Kidney glomerular epithelial cell (primary cell): ENCODE measurements around the gene CYP2W1.
"Not testable (repeated sequence)": the region's sequence is repeated elsewhere in the genome, so short reads cannot be mapped to it uniquely, and the experiment has no call there.

ENCODE experiments used
- DNase-seq: peaks from one replicate; lab custom pipeline; 2025; lab: John Stamatoyannopoulos, UW

Gene CYP2W1

GRCh38 chr7:983004-983615, at the start of gene CYP2W1:
Gene CYP2W1, plus strand, starts transcription at chr7:983181. Its CDS starts 31 bp downstream, at chr7:983212.
- no peak for DNase-seq

GRCh38 chr7:934469-935163, 48.4 kb upstream of the CYP2W1 start:
- no peak for DNase-seq

- DNase-seq: no peak
Measured at GRCh38 chr7:935164-935873, 47.7 kb upstream of the CYP2W1 start.

- no peak for DNase-seq
Measured at GRCh38 chr7:935874-936385, 47.1 kb upstream of the CYP2W1 start.

- DNase-seq: no peak
Measured at GRCh38 chr7:936386-937054, 46.5 kb upstream of the CYP2W1 start.

- DNase-seq: no peak
Measured at GRCh38 chr7:937856-938484, 45.0 kb upstream of the CYP2W1 start.

- no peak for DNase-seq
Measured at GRCh38 chr7:938546-939185, 44.3 kb upstream of the CYP2W1 start.

GRCh38 chr7:939843-940242, 43.1 kb upstream of the CYP2W1 start:
- DNase-seq: no peak

GRCh38 chr7:940599-941408, 42.2 kb upstream of the CYP2W1 start:
- no peak for DNase-seq

- DNase-seq: not testable (repeated sequence)
Measured at GRCh38 chr7:943793-944192, 39.2 kb upstream of the CYP2W1 start.

- DNase-seq: no peak
Measured at GRCh38 chr7:944744-945143, 38.2 kb upstream of the CYP2W1 start.

GRCh38 chr7:945147-945555, 37.8 kb upstream of the CYP2W1 start:
- peak; percentile 85 for DNase-seq

- peak; percentile 85 for DNase-seq
Measured at GRCh38 chr7:945556-946255, 37.3 kb upstream of the CYP2W1 start.

GRCh38 chr7:946256-946996, 36.6 kb upstream of the CYP2W1 start:
- DNase-seq: no peak

- DNase-seq: no peak
Measured at GRCh38 chr7:947391-948210, 35.4 kb upstream of the CYP2W1 start.

- no peak for DNase-seq
Measured at GRCh38 chr7:949021-949934, 33.7 kb upstream of the CYP2W1 start.

- no peak for DNase-seq
Measured at GRCh38 chr7:951881-952547, 31.0 kb upstream of the CYP2W1 start.
